ENCODE results near the gene EDA2R.
A peak's percentile ranks its signal among the peaks of the same experiment; 100 is the strongest.

EDA2R gene, protein sequence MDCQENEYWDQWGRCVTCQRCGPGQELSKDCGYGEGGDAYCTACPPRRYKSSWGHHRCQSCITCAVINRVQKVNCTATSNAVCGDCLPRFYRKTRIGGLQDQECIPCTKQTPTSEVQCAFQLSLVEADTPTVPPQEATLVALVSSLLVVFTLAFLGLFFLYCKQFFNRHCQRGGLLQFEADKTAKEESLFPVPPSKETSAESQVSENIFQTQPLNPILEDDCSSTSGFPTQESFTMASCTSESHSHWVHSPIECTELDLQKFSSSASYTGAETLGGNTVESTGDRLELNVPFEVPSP

DNA sequence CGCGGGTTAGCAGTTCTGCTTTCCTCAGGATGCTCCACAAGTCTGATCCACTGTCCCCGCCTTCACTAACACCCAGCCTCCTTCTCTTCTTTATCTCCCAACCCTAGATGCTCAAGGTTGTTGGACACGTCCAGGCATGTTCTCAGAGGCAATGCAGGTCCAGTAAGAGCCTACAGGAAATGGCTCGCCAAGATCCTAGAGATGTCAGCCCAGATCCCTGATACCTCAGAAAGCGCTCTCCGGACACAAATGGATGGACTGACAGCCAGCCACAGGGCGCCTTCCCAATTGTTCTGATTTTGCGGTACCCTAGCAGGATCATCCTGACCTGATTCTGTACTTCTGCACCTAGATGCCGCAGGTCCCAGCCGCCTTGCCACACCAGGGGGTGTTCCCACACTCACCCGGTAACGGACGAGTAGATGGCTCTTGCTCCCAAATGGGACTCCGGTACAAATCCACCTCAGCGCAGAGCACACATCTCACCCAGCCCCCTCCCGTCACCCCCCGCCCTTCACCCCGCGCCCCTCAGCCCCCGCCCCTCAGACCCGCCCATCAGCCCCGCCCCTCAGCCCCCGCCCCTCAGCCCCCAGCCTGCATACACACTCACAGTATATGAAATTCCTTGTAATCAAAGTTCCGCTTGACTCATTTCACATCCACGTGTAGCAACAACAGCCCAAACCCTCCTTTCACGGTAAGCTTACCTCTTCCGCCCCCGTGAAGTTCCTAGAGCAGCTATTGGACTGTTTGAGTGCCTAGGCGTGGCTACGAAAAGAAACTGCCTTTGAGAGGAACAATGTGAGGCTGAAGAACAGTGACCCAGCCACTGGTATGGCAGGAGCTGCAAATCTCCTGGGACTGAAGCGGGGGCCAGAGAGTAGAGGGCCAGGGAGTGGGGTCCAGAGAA lies at the start of gene EDA2R:
TSS of gene EDA2R (minus strand) at position 488 of the 910 bp plus-strand sequence. CDS start 23,058 bp downstream, outside the sequence.
- peak; percentile 92 for DNase-seq (ENCODE audit: low read depth)
- peak within 1 kb of the TSS; percentile 55 for H3K4me3 ChIP-seq (ENCODE audit: low read length)
- TF ChIP-seq, protein P1, sequence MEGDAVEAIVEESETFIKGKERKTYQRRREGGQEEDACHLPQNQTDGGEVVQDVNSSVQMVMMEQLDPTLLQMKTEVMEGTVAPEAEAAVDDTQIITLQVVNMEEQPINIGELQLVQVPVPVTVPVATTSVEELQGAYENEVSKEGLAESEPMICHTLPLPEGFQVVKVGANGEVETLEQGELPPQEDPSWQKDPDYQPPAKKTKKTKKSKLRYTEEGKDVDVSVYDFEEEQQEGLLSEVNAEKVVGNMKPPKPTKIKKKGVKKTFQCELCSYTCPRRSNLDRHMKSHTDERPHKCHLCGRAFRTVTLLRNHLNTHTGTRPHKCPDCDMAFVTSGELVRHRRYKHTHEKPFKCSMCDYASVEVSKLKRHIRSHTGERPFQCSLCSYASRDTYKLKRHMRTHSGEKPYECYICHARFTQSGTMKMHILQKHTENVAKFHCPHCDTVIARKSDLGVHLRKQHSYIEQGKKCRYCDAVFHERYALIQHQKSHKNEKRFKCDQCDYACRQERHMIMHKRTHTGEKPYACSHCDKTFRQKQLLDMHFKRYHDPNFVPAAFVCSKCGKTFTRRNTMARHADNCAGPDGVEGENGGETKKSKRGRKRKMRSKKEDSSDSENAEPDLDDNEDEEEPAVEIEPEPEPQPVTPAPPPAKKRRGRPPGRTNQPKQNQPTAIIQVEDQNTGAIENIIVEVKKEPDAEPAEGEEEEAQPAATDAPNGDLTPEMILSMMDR (IDR thresholded peaks at IDR 0.05; ENCODE audit: insufficient read depth, low read depth, low read length, missing control alignments): no peak

DNA sequence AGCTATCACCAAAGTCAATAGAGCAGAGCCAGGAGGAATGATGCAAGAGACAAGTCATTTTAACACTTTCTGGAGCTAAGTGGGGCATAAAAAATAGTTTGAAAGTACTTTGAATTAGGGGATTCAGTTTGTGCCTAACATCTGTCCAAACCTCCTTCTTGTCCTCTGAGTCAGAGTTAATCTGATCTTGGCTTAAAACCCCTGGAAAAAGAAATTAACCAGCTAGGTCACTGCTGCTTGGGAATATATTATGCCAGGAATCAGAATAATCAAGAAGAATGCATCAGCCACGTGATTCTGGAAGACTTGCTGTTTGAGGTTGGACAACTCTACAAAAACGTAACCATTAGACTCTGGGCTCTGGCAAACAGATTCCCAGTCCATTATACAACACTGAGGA lies 45.3 kb upstream of the EDA2R start:
- TF ChIP-seq, protein P1 (IDR thresholded peaks at IDR 0.05; ENCODE audit: insufficient read depth, low read depth, low read length, missing control alignments): no peak
- no peak for DNase-seq (ENCODE audit: low read depth)

DNA sequence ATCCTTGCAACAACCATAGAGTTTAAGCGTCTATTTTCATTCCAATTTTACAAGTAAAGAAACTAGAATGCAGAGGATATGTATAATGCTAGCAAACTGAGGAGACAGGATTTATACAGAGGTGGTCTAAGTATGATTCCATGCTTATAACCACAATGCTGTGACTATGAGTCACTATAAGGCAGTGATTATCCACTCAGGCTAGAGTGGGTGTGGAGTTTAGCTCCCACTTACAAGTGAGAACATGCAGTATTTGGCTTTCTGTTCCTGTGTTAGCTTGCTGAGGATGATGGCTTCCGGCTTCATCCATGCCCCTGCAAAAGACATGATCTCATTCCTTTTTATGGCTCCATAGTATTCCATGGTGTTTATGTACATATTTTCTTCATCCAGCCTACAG lies 41.6 kb upstream of the EDA2R start:
- no peak overlapping the region for H3K4me3 ChIP-seq (ENCODE audit: low read length)
- DNase-seq (ENCODE audit: low read depth): peak; percentile 47
- TF ChIP-seq, protein P1 (IDR thresholded peaks at IDR 0.05; ENCODE audit: insufficient read depth, low read depth, low read length, missing control alignments): no peak

More for the DNA sequence above, 45.3 kb upstream of the EDA2R start:
- H3K4me3 ChIP-seq (ENCODE audit: low read length): no peak overlapping the region

DNA sequence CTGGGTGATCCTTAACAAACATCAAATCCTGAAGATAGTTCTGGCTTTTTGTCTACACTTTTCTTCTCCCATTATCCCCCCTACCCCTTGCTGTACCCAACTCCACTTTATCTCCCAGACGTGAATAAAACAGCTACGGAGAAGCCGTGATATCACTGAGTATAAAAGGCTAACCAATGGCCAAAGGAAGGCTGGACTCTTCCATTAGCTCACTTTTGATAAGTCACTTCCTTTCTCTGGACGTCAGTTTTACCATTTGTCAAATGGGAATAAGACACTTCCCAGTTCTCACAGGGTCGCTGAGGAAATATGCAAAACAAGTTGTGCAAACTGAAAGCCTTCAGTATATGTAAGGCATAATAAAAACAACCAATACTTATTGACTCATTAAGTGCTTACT lies 38.6 kb upstream of the EDA2R start:
- TF ChIP-seq, protein P1 (IDR thresholded peaks at IDR 0.05; ENCODE audit: insufficient read depth, low read depth, low read length, missing control alignments): no peak
- peak; percentile 20 for DNase-seq (ENCODE audit: low read depth)
- no peak overlapping the region for H3K4me3 ChIP-seq (ENCODE audit: low read length)

DNA sequence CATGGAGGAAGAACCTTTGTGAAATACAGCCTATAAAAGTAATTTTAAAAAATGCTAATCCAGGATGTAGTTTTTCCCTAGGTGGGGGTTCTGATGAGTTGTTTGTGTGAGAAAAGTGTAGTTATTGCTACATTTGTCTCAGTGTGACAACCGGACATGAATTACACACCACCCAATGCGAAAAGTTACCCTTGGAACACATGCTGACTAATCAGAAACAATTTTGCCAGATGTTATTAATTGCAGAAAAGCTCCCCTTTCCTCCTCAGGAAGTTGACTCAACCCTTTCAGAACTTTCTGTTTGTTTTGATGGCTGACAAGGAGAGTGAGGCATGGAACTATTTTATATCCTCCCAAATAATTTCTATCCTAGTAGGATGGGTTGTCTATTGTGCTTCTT lies 38.1 kb upstream of the EDA2R start:
- H3K4me3 ChIP-seq (ENCODE audit: low read length): no peak overlapping the region
- TF ChIP-seq, protein P1 (IDR thresholded peaks at IDR 0.05; ENCODE audit: insufficient read depth, low read depth, low read length, missing control alignments): no peak
- peak; percentile 74 for DNase-seq (ENCODE audit: low read depth)

DNA sequence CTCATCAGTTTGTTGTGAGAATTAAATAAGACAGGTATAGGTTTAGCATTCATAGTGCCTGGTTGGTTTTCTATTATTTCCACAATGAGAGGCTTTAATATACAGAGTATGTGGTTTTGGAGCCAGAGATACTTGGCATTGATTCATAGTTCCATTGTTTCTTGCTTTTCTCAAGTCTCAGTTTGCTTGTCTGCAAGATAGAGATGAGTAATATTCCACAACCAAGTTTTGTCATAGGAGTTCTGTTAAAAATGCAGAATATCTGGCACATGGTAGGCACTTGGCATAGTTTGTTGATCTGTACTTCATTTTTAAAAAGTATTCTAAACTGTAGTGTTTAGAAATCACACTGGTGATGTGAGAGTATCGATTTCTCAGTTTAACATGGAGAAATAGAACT lies 37.5 kb upstream of the EDA2R start:
- peak; percentile 52 for DNase-seq (ENCODE audit: low read depth)
- TF ChIP-seq, protein P1 (IDR thresholded peaks at IDR 0.05; ENCODE audit: insufficient read depth, low read depth, low read length, missing control alignments): no peak
- H3K4me3 ChIP-seq (ENCODE audit: low read length): no peak overlapping the region
